HEK293 (cell line): ENCODE data around the gene CDH23.
A peak's percentile ranks its signal among the peaks of the same experiment; 100 is the strongest.
"Not testable (repeated sequence)": the region's sequence is repeated elsewhere in the genome, so short reads cannot be mapped to it uniquely, and the experiment has no call there.

ENCODE experiments used
- CTCF ChIA-PET: fragments of 350-600 bp; formaldehyde crosslinking; extraction: SDS; loops from one replicate; lab custom pipeline; 2021; ENCODE audit warnings: antibody characterized with exemption; lab: Yijun Ruan, JAX
- POLR2A ChIA-PET: fragments of 300-600 bp; formaldehyde crosslinking; extraction: SDS; loops from one replicate; lab custom pipeline; 2020; ENCODE audit warnings: antibody characterized with exemption, inconsistent platforms; lab: Yijun Ruan, JAX
- H3K27ac ChIP-seq: fragments of 200-500 bp; sonication (Bioruptor generic); 2 replicates; pipeline ENCODE4 v1.5.1; 2014; ENCODE audit warnings: low read depth, low read length, control low read depth, inconsistent platforms; ENCODE audit errors: extremely low read depth
- H3K36me3 ChIP-seq, 2 experiments: fragments of 200-500 bp in 1 of 2; sonication (Bioruptor generic) in 1 of 2; 1 replicate in 1 of 2; 2 replicates in 1 of 2; pipeline ENCODE4 v1.5.1; 2014 to 2017; ENCODE audit warnings: inconsistent platforms in 2 of 2, low read length in 2 of 2; ENCODE audit not compliant: control insufficient read depth in 2 of 2, insufficient read depth in 1 of 2
- H3K4me1 ChIP-seq: fragments of 200-500 bp; sonication (Bioruptor generic); 2 replicates; pipeline ENCODE4 v1.5.1; 2014; ENCODE audit warnings: mild to moderate bottlenecking, low read length, inconsistent platforms; ENCODE audit not compliant: control insufficient read depth, insufficient read depth
- H3K4me3 ChIP-seq: 2 replicates; pipeline ENCODE4 v1.5.1; 2011; ENCODE audit warnings: low read depth, mild to moderate bottlenecking, control low read depth, low read length, moderate library complexity
- H3K9me3 ChIP-seq: fragments of 200-500 bp; sonication (Bioruptor generic); 2 replicates; pipeline ENCODE4 v1.5.1; 2014; ENCODE audit warnings: low read depth, low read length, inconsistent platforms; ENCODE audit not compliant: control insufficient read depth, insufficient read depth
- AEBP2 ChIP-seq: fragments of 450-650 bp; formaldehyde crosslinking; IDR thresholded peaks from 2 replicates; pipeline ENCODE4 v1.5.1; 2016; ENCODE audit warnings: missing biosample characterization, missing genetic modification characterization, borderline replicate concordance
- EGR2 ChIP-seq: fragments of 450-650 bp; formaldehyde crosslinking; IDR thresholded peaks from 2 replicates; pipeline ENCODE4 v1.5.1; 2016; ENCODE audit warnings: low read depth, missing biosample characterization, missing genetic modification characterization
- GLIS1 ChIP-seq: fragments of 450-650 bp; formaldehyde crosslinking; IDR thresholded peaks from 2 replicates; pipeline ENCODE4 v1.5.1; 2016; ENCODE audit warnings: missing biosample characterization, missing genetic modification characterization
- KLF7 ChIP-seq: fragments of 450-650 bp; formaldehyde crosslinking; IDR thresholded peaks from 2 replicates; pipeline ENCODE4 v1.5.1; 2016; ENCODE audit warnings: missing biosample characterization, missing genetic modification characterization, borderline replicate concordance
- MEIS1 ChIP-seq: sonication (generic); formaldehyde crosslinking; IDR thresholded peaks from 2 replicates; pipeline ENCODE4 v1.8.1; 2022; ENCODE audit warnings: missing genetic modification reagents, mild to moderate bottlenecking, borderline replicate concordance
- PRDM10 ChIP-seq: fragments of 450-650 bp; formaldehyde crosslinking; IDR thresholded peaks from 2 replicates; pipeline ENCODE4 v1.5.1; 2016; ENCODE audit warnings: missing biosample characterization, missing genetic modification characterization
- TCF7L2 ChIP-seq: IDR thresholded peaks from 2 replicates; pipeline ENCODE4 v1.6.1; 2011; ENCODE audit warnings: low read depth, mild to moderate bottlenecking, inconsistent platforms, low read length, moderate library complexity, borderline replicate concordance
- YY1 ChIP-seq: fragments of 450-650 bp; formaldehyde crosslinking; IDR thresholded peaks from 2 replicates; pipeline ENCODE4 v1.5.1; 2018; ENCODE audit warnings: missing biosample characterization, missing genetic modification characterization
- ZBTB26 ChIP-seq: fragments of 450-650 bp; formaldehyde crosslinking; optimal IDR thresholded peaks from 2 replicates; pipeline ENCODE3; 2016; ENCODE audit warnings: missing biosample characterization, mild to moderate bottlenecking, missing genetic modification characterization
- ZFHX2 ChIP-seq: fragments of 450-650 bp; formaldehyde crosslinking; conservative IDR thresholded peaks from 2 replicates; pipeline ENCODE4 v1.5.1; 2016; ENCODE audit warnings: missing biosample characterization, missing genetic modification characterization
- ZNF10 ChIP-seq: fragments of 450-650 bp; formaldehyde crosslinking; IDR thresholded peaks from 2 replicates; pipeline ENCODE4 v1.5.1; 2017; ENCODE audit warnings: missing biosample characterization, missing genetic modification characterization
- ZNF114 ChIP-seq: fragments of 450-650 bp; formaldehyde crosslinking; IDR thresholded peaks from 2 replicates; pipeline ENCODE4 v1.5.0; 2017; ENCODE audit warnings: missing biosample characterization, missing genetic modification characterization
- ZNF16 ChIP-seq: fragments of 450-650 bp; formaldehyde crosslinking; IDR thresholded peaks from 2 replicates; pipeline ENCODE4 v1.5.1; 2016; ENCODE audit warnings: low read depth, missing biosample characterization, missing genetic modification characterization
- ZNF239 ChIP-seq: fragments of 450-650 bp; formaldehyde crosslinking; IDR thresholded peaks from 2 replicates; pipeline ENCODE4 v1.5.1; 2016; ENCODE audit warnings: missing biosample characterization, missing genetic modification characterization
- ZNF530 ChIP-seq: fragments of 450-650 bp; formaldehyde crosslinking; IDR thresholded peaks from 2 replicates; pipeline ENCODE4 v1.5.1; 2016; ENCODE audit warnings: low read depth, missing biosample characterization, missing genetic modification characterization
- ZNF561 ChIP-seq: fragments of 450-650 bp; IDR thresholded peaks from 2 replicates; pipeline ENCODE4 v1.5.1; 2018; ENCODE audit warnings: missing biosample characterization, missing genetic modification characterization, borderline replicate concordance
- ZNF629 ChIP-seq: fragments of 450-650 bp; formaldehyde crosslinking; IDR thresholded peaks from 2 replicates; pipeline ENCODE4 v1.5.1; 2017; ENCODE audit warnings: missing biosample characterization, missing genetic modification characterization
- ZNF664 ChIP-seq: fragments of 450-650 bp; formaldehyde crosslinking; IDR thresholded peaks from 2 replicates; pipeline ENCODE4 v1.5.1; 2016; ENCODE audit warnings: missing biosample characterization, missing genetic modification characterization
- ZNF670 ChIP-seq: fragments of 450-650 bp; formaldehyde crosslinking; IDR thresholded peaks from 2 replicates; pipeline ENCODE4 v1.5.1; 2016; ENCODE audit warnings: missing biosample characterization, missing genetic modification characterization, low read depth
- ZSCAN4 ChIP-seq: fragments of 450-650 bp; formaldehyde crosslinking; IDR thresholded peaks from 2 replicates; pipeline ENCODE4 v1.5.1; 2017; ENCODE audit warnings: missing biosample characterization, missing genetic modification characterization
- TF ChIP-seq, protein P1 (sequence below): IDR thresholded peaks from 2 replicates; pipeline ENCODE4 v1.6.1; 2011; ENCODE audit warnings: mild to moderate bottlenecking, low read depth, low read length, borderline replicate concordance

CDH23 gene

DNA sequence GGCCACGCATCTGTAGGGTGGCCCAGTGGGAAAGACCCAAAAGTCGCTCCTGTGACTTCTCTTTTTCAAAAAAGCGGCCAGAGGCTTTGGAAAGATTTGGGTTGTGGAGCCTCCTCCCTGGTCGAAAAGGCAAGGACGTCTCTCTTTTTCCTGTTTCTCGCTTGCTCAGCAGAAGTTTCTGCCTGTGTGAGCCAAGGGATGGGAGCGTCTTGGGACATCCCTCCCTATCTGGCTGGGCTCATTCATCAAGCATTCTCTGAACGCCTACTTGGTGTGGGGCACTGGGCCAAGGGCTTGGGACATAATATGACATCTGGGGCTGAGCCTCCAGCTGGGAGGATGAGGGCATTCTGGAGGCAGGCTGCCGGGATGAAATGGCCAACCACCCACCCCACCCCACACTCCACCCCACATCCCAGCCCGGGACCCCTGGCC, 201.9 kb downstream of the CDH23 start:
- no peak overlapping the region for H3K27ac ChIP-seq
- H3K36me3 ChIP-seq, result no peaks in the 10 kb centered on the region
- no peak overlapping the region for H3K4me3 ChIP-seq
- CTCF ChIA-PET, result interaction anchor here (3.0 kb wide), 1 partner anchor 10 kb away, joined by 13 read pairs; no protein-coding TSS in a partner anchor
- POLR2A ChIA-PET, result no interaction called here
- H3K9me3 ChIP-seq, result no peaks in the 10 kb centered on the region
- H3K4me1 ChIP-seq, result no peaks in the 10 kb centered on the region
- TF ChIP-seq ZFHX2 (tag by site-specific recombination) (peak; percentile 88), EGR2 (tag by site-specific recombination) (peak; percentile 91), ZNF561 (no peak), KLF7 (tag by site-specific recombination) (no peak)

- no peak overlapping the region for H3K4me3 ChIP-seq
- ChIA-PET POLR2A (interaction anchor here (0.7 kb wide), 1 partner anchor 50 kb away, joined by 4 read pairs; no protein-coding TSS in a partner anchor), CTCF (interaction anchor here (1.1 kb wide), 1 partner anchor 9 kb away, joined by 6 read pairs; no protein-coding TSS in a partner anchor)
- no peak for TF ChIP-seq ZNF114
- TF ChIP-seq ZNF10, result no peak
- TF ChIP-seq TCF7L2, result no peak
- no peak for TF ChIP-seq MEIS1
- TF ChIP-seq ZBTB26 (tag by site-specific recombination), result no peak
- TF ChIP-seq, protein P1, sequence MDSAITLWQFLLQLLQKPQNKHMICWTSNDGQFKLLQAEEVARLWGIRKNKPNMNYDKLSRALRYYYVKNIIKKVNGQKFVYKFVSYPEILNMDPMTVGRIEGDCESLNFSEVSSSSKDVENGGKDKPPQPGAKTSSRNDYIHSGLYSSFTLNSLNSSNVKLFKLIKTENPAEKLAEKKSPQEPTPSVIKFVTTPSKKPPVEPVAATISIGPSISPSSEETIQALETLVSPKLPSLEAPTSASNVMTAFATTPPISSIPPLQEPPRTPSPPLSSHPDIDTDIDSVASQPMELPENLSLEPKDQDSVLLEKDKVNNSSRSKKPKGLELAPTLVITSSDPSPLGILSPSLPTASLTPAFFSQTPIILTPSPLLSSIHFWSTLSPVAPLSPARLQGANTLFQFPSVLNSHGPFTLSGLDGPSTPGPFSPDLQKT, result no peak
- no peak for TF ChIP-seq ZNF670 (tag by site-specific recombination)
- no peak for TF ChIP-seq ZNF16
- H3K9me3 ChIP-seq, result no peaks in the 10 kb centered on the region
- no peaks in the 10 kb centered on the region for H3K4me1 ChIP-seq
- H3K27ac ChIP-seq, result no peak overlapping the region
- no peaks in the 10 kb centered on the region for H3K36me3 ChIP-seq
Observed at GRCh38 chr10:71599518-71599917, 202.8 kb downstream of the CDH23 start.

- POLR2A ChIA-PET, result interaction anchor here (0.6 to 0.7 kb wide), 2 partner anchors 50 to 1029 kb away, joined by 3 to 4 read pairs; no protein-coding TSS in a partner anchor
- not testable (repeated sequence) for H3K4me1 ChIP-seq, H3K4me3 ChIP-seq
Observed at GRCh38 chr10:71600242-71600641, 203.5 kb downstream of the CDH23 start.

DNA sequence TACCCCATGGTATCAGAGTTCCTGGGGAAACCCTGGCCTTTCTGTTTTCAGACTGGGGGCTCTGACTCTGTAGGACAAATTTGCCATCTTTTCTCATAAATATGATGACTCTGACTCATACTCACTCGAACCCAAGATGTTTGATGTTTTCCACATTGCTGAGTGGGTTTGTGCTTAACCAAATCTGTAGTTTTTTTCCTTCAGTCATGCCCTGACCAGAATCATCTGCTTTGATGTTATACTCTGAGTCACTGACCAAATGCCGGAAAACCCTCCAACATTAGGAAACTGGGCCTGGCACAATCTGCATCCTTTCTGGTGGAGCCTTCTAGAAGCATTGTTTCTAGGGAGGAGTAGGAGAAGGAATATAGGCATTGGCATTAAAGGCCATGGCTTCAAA, 204.1 kb downstream of the CDH23 start:
- Histone ChIP-seq H3K27ac (no peak overlapping the region), H3K9me3 (no peaks in the 10 kb centered on the region), H3K4me3 (no peak overlapping the region), H3K36me3 (no peaks in the 10 kb centered on the region), H3K4me1 (0 out of 2 replicates have a peak, but pooled peaks cover 2% of the 10 kb centered on the region)
- no peak for TF ChIP-seq GLIS1 (tag by site-specific recombination)
- TF ChIP-seq PRDM10, result no peak
- TF ChIP-seq YY1, result no peak
- no peak for TF ChIP-seq ZNF629 (tag by site-specific recombination)
- TF ChIP-seq ZSCAN4 (tag by site-specific recombination), result no peak
- no peak for TF ChIP-seq ZNF664
- no peak for TF ChIP-seq AEBP2
- TF ChIP-seq ZNF530 (tag by site-specific recombination), result no peak
- ChIA-PET POLR2A (no interaction called here), CTCF (interaction anchor here (0.6 kb wide), 1 partner anchor 96 kb away, joined by 5 read pairs; no protein-coding TSS in a partner anchor)

More at GRCh38 chr10:71600242-71600641, 203.5 kb downstream of the CDH23 start:
- CTCF ChIA-PET, result interaction anchor here (0.6 kb wide), 2 partner anchors 97 to 105 kb away, joined by 4 to 5 read pairs; no protein-coding TSS in a partner anchor
- not testable (repeated sequence) for H3K9me3 ChIP-seq, H3K36me3 ChIP-seq, H3K27ac ChIP-seq
- TF ChIP-seq ZNF239 (tag by site-specific recombination), result peak; percentile 97
